ENCODE measurements around the gene PMP22.

The PMP22 gene

DNA sequence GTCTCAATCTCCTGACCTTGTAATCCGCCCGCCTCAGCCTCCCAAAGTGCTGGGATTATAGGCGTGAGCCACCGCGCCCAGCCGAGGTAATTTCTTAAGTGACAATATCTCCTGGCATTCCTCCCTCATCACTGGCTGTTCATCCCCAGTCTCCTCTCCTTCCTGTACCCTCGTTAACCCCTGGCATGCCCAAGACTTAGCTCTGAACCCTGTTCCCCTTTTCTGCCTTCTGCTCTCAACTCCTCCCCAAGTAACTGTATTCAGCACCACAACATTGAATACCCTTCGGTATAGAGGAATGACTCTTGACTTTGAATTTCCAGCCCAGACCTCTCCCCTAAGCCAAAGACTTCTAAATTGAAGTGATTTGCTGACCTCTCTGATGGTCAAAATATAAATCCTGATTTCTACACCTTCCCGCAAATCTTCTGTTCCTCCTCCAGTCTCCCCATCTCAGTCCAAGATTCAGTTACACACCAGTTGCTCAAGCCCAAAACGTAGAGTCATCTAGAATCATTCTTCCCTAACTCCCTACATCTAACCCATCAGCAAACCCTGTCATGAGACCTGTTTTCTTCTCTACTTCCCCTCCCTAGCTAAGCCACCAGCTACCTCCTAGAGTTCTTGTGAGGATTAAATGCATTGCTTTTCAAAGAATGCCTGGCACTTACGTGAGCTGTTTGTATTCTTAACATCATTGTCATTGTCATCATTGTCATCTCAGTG lies 14.8 kb downstream of the PMP22 start:
- TF ChIP-seq, protein P1, sequence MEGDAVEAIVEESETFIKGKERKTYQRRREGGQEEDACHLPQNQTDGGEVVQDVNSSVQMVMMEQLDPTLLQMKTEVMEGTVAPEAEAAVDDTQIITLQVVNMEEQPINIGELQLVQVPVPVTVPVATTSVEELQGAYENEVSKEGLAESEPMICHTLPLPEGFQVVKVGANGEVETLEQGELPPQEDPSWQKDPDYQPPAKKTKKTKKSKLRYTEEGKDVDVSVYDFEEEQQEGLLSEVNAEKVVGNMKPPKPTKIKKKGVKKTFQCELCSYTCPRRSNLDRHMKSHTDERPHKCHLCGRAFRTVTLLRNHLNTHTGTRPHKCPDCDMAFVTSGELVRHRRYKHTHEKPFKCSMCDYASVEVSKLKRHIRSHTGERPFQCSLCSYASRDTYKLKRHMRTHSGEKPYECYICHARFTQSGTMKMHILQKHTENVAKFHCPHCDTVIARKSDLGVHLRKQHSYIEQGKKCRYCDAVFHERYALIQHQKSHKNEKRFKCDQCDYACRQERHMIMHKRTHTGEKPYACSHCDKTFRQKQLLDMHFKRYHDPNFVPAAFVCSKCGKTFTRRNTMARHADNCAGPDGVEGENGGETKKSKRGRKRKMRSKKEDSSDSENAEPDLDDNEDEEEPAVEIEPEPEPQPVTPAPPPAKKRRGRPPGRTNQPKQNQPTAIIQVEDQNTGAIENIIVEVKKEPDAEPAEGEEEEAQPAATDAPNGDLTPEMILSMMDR (IDR thresholded peaks at IDR 0.05): no peak

DNA sequence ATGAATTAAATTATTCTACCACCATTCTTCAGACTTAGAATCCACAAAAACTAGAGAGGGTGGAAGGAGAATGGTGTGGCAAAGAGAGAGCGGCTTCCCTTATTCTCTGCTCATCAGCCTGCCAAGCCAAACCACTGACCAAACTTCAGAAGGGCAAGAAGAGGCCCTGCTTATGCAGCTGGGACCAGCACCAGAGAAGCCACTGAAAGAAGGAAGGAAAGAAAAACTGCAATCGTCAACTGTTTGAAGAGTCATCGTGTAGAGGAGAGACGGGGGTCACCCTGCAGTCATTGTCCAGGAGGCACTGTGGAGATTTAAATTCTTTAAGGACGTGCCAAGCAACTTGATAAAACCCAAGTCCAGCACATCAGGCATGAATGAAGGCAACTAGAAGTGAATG lies 15.6 kb downstream of the PMP22 start:
- TF ChIP-seq, protein P1 (IDR thresholded peaks at IDR 0.05): no peak

DNA sequence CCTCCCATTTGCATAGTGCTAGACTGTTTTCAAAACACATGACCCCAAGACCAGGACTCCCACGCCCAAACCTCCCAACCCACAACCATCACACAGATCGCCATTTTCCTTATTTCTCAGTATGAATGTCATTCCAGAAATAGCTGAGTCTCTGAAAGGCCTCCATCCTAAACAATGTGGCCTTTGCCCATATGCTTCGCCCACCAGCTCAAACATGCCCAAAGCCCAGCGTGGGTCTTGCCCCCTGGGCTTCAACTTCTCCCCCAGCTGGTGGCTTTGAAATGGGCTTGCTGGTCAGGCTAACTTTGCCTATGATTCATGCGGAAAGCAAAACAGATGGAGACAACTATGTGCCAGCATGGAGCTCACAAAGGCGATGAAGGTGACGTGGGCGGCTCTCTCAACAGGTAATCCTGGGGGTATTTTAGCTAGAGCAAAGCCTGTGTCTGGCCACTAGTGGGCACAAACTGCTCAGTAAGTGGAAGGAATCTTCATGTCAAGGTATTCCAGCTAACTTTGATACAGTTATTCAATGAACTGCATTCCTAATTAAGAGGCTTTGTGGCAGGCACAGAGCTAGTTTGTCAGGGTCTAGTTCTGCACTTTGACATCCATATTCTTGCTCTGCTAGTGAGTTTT lies 17.1 kb downstream of the PMP22 start:
- TF ChIP-seq, protein P1 (IDR thresholded peaks at IDR 0.05): peak; percentile 64

DNA sequence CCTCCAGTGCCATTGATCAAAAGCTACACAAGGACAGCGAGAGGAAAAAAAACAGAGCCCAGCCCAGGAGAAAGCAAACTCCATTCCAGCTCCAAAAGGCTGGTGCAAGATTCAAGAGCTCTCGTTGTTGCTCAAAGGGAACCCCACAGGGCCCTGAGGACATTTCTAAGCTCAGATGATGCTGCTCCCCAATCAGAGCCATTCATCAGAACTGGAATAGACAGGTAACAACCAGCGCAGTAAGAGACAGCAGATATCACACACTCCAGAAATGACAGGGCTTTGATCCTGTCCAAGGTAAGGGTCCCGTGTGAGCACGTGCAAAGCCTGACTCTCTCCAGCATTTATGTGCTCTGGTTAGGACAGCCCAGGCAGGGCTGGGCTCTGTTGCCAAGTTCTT lies 20.1 kb downstream of the PMP22 start:
- TF ChIP-seq, protein P1 (IDR thresholded peaks at IDR 0.05): no peak

DNA sequence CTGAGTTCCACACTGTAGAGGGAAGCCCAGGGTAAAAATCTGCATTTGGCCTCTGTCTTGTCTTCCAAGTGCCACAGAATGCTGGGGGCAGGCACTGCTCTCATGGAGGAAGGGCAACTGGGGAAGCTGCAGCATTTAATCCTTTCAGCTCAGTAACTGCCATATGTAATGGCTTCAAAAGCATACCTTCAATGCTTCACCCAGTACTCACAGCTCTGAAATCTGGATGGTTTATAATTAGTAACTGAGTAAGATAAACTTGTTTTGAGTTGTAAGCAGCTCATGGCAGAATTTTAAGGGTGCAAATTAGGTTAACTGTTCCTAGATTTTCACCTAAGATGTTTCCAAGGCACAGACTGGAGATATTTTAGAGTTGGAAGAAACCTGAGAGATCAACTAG lies 24.5 kb downstream of the PMP22 start:
- TF ChIP-seq, protein P1 (IDR thresholded peaks at IDR 0.05): no peak

DNA sequence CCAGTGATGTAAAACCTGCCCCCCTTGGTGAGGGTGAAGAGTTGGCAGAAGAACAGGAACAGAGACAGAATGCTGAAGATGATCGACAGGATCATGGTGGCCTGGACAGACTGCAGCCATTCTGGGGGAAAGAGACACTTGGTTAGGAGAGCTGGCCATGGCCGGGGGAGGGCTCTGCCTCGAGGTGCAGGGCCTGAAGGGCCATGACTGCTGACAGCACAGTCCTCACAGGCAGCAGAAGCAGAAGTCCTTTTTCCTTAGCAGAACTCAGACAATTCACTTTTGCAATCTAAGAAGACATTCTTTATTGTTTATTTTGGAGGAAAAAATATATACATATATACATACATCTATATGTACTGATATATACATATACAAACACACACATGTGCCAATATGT lies 25.6 kb downstream of the PMP22 start:
- TF ChIP-seq, protein P1 (IDR thresholded peaks at IDR 0.05): no peak

DNA sequence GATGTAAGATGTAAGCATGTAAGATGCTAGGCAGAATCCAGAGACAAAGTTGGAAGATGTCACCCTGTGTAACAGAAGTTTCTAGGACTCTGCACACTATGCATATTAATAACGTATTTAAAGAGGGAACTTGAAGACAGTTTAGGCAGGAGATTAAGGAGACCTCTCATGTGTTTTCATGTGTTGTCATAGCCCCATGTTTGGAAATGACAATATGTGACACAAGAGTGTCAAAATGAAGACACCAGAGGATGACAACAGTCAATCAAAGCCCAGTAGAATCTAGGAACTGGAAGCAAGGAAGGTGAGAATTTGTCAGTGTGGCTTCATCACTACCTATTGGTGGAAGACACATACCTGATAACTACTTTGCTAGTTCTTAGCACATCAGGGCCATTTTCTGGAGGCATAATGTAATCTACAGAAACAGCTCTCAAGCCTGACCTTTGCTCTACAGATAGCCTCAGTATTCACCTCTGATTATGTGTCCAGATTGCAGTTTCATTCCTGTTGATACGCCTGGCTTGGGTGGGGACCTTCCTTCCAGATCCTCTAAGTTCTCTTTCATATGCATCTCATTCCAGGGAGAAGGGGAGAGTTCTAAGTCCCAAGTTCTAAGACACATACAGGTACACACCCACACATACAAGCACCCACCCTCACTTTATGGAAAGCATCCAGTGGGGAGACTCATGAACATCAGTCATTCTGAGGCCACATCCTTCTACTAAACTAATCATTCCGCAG lies 26.3 kb downstream of the PMP22 start:
- TF ChIP-seq, protein P1 (IDR thresholded peaks at IDR 0.05): no peak
